RPMI8226 (cell line): ENCODE results near the gene ALK.

ENCODE experiments used
- DNase-seq: peaks from one replicate; pipeline ENCODE4 v3.0.0-alpha.2; 2015

The ALK gene

DNA sequence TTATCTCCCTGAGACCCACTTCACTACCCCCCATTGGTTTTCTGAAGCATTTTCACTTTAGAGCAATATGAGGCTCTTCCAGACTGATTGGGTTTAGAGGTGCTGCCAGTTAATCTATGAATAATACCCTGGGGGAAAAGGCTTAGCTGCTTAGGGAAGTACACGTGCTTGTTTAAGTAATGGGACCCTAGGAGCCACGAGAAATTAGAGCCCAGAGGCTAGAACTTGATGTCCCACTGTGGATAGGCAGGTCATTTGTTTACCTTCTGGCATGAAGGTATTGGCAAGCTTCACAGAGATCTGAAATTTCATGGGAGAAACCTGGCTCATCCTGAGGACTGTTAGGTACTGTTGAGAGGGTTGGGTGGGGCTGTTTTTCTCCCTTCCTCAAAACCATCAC is 746.4 kb downstream of the ALK start:
- no peak for DNase-seq

DNA sequence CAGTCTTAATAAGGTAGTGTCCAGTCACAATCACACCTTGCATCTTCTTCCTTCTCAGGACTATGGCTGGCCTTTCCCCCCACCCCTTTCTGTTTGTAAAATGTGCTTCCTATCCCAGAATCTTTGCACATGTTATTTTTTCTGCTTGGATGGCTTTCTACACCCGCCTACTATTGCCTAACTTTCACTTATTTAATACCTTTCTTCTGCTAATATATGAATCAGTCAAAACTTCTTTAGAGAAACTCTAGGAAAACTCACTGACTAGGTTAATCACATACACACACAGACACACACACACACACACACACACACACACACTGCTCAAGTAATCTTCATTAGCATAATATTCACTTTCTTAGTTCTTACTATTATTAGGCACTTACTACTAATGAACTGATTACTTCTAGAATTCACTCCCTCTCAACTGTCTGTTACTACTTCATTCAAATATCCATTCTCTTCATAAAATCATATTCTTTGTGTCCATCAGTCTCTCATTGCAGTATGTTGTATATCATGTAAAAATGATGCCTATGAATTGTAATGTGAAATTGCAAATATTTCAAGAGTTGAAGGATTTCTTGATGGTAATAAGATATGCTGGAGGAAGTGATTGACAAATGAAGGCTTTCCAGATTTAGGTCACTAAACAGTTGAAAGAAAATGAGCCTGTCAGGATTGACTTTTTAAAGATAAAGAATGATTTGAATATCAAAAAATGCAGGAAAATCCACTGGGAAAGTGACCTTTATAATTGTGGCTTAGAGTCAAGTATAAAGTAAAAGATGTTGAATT is 754.9 kb downstream of the ALK start:
- DNase-seq: no peak

DNA sequence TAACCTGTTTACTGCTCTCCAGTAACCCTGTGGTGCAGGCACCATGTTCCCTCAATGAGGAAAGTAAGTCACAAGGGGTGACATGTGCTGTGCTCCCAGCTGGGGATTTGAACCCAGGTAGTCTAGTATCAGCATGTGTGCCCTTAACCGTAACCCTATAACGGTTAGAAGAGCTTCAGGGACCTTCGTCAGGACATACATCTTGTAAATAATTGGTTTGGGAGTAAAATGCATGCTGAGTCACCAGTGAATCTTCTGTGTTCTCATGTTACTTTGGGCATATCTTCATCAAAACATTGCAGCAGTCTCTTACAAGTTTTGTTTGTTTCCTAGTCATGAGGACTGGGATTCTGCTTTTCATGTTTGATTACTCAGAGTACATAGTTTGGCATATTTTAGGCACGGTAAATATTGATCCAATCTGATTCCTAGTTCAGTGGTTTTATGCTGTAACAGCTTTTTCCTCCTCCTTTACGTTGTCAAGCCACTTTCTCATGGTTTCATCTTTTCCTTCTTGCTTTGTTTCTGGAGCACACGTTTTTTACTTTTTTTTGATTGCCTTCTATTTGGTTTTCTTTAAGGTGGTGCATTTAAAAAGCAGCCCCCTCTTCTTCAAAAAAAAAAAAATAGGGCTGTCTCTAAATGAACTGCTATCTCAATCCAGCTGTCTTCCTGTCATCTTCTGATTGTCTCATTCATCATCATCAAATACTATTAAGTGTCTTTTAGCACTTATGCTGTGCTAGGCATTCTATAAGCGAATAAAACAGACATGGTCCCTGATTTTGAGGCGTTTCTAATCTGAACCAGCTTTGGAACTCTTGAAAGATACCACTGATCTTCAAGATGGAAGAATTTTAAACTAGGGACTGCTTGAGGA is 755.8 kb downstream of the ALK start:
- no peak for DNase-seq

DNA sequence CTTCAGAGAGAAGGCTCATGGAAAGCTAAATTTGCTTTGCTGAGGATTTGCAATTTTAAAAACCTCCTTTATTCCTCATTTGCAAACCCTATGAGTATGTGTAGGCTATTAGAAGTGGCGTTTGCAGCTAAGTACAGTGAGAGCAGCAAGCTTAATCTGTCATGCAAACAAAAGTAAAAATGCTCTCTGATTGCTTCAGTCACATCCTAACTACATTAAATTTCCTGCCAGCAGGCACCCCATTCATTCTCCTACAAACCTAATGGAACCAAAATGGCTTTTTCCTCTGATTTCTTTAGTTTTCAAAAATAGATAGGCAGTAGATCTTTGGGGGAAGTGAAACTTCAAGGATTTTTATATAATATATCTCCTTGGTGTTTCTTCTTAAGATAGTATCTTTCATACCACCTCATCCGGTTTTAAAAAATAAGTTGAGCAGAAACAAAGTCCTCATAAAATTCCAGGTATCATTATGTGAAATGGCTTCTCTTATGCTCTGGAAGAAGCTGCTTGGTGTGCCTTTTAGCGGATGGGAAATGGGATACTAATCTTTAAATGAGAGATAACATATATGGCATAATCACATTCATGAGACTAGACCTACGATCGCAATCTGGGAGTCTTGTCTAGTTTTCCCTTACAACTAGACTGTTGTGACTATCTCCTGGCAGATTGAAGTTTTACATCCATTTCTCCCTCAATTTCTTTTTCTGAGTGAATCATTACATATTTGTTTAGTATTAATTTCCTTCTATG is 757.1 kb downstream of the ALK start:
- DNase-seq: no peak

DNA sequence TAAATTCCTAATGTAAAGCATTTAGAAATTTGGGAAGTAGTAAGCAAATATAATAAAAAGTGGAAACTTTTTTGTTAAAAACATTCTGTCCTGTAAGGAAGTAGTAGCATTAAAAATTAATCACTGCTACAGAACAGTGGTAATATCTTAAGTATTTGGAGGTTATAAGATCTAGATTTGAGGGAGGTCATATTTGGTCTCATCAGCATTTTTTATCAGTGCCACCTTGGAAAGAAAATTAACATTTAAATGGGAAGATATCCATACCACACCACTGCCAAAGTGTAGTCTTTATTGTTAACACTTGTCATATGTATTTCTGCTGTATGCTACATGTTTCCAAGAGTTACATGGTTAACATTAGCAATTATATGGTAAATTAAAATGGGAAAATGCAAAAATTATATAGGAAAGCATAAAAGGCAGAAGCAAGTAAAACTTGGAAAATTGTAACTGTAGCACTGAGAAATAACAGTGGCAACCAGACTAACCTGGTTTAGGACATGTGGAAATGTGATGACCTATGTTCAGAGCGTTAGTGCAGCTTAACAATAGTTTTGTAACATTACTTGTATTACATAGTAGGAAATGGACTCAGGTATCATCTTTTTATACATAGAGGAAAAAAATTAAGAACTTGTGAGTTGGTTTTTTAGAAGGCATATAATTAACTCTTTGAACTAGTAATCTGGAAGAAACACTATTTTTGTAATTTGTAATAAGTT is 759.0 kb downstream of the ALK start:
- DNase-seq: no peak

DNA sequence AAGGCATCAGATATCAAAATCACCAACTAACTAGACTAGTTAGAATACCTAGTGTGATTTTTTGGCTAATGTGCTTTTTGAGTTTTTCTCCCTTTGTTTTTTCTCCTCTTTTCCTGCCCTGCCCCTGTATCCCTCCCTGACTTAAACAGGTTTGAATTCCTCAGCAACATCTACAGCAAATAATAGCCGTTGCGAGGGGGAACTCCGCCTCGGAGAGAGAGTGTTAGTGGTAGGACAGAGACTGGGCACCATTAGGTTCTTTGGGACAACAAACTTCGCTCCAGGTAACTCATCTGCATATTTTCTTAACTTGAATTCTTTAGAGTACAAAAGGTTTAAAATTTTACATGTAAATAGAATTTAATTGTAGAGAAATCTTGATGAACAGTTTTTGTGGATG is 761.2 kb downstream of the ALK start:
- no peak for DNase-seq

DNA sequence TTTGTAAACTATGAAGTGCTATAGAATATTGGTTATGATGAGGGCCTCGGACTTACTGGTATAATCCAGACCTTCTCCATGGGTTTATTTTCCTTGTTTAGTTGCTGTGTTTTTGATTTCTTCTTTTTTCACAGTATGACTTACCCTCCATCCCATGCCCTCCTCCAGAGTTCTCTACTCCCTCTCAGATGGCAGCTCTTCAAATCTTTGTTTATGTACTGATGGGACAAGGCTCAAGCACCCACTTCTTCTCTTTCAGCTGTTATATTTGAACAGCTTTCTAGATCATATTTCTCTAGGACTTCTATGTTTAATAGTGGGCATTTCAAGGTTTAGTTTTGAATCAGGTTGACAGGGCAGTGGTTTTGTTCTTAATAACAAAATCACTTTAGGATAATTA is 762.3 kb downstream of the ALK start:
- no peak for DNase-seq

DNA sequence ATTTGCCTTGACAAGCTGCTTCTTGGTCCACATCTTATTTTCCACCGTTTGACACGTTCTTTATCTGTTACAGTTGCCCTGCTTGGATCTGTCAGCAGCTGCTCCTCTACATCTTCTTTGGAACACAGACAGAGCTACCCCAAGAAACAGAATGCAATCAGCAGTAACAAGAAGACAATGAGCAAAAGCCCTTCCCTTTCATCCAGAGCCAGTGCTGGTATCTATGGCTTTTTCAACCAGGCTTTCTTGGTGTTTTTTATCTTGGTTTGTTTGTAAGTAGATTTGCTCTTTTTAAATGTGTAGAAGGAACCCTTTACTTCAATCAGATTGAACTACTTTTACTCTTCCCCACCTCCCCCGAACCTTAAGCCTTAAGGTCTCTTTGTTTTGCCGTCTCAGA is 764.3 kb downstream of the ALK start:
- no peak for DNase-seq

DNA sequence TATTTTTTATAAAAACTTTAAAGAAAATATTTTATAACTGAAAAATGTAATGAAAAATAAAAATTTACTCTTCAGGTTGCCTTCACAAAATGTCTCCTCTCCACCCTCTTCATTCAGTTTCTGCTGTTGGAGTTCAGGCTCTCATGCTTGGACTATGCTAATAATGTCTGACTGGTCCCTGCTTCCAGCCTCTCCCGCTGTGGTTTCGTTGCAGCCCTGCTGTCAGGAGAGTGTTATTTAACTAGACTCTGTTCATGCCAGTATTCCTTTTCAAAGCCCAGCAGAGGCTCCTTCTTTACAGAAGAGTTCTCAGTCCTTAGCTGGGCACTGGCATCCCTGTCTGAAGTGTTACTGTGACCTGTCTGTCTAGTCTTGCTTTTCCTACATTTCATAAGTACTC is 765.8 kb downstream of the ALK start:
- no peak for DNase-seq

DNA sequence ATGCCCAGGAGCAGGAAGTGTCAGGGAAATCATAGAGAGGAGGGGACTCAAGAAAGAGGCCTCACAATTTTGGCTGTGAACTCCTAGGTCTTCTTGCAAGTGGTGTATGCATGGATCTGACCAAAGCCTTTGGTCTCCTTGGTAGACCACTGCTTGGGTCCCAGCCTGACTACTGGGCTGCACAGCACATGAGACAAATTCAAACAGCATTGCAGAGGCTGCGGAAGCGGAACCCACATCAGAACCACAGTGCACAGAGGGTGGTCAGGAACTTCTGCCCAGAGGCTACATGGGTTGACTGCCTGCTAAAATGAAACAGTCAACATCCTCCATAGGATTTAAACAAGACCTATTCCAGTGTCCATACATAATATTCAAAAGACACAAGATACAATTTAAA is 766.8 kb downstream of the ALK start:
- DNase-seq: no peak

DNA sequence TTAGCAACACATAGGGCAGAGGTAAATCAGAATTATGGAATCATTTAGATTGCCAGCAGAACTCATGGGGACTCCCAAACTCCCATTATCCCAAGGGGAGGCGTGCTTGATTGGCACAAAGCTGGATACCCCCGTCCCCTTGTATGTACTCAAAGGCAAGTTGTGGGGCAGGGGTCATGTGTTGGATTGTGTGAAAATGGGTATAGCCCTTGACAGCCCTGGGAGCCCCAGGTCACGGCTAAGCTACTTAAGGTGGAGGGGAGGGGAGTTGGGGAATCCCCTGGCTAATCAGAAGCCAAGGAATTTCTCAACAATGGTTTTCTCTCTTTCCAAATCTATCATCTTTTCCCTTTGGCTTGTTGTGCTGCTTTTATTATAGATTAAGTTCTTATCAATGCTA is 773.4 kb downstream of the ALK start:
- no peak for DNase-seq

DNA sequence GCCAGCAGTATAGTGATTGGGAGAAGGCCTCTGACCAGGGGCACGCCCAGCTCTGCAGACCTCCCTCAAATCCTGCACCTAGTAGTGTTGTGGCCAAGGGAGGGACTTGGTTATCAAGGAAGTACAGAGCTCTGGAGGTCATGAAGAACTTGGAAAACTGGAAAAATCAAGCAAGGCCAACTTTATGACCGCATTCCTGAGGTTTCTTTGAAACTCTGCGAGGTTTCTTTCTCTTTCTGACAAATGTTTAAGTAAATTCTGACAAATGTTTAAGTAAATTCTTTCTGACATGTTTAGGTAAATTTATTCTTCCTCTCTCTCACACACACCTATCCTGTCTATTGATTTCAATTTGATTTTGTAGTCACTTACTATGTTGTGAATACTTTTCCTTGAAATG is 775.2 kb downstream of the ALK start:
- no peak for DNase-seq

DNA sequence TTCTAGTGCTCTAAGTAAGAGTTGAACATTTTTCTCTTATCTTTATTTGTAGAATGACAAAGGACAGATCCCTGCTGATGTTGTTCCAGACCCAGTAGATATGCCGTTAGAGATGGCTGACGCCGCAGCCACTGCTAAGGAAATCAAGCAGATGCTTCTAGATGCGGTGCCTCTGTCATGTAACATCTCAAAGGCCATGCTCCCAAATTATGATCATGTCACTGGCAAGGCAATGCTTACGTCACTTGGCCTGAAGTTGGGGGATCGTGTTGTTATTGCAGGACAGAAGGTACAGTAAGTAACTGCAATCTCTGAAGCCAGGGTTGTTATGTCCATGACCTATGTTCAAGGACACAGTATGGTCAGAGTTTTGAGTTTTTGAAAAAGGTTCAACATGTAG is 777.7 kb downstream of the ALK start:
- DNase-seq: no peak
